DMS 273 (cell line): ENCODE measurements around the gene EFR3B.

Experiments
- DNase-seq: peaks from one replicate; lab custom pipeline; 2025; ENCODE audit not compliant: unreplicated experiment; lab: John Stamatoyannopoulos, UW

The EFR3B gene

DNA sequence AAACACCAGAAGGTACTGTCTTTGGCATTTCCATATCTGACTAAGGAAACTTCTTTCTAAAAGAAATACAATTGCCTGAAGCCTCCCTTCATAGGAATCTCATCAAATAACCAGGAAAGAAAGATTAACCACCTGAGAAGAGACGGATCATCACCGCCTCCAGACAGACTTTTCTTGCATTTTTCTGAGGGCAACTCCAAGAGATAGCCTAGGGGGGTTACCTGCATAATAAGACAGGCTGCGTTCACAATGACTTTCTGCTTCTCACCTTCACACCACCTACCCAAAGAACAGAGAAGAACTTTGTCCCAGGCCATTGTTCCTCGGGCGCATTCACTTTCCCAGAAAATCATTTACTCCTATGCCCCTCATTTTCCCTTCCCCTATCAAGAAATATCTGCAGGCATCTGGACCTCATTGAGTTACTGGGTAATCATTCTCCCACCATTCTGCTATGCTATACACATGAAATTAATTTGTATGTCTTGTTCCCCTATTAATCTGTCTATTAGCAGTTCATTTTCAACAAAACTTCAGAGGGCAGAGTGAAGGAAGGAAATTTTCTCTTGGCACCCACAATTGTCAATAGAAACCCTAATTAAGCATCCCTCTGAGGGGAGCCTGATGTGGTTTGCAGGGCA lies 134.8 kb downstream of the EFR3B start:
- no peak for DNase-seq

- DNase-seq, result no peak
These were observed 135.3 kb downstream of the EFR3B start for GRCh38 chr2:25177211-25177611.

GRCh38 chr2:25178976-25179375 lies 137.1 kb downstream of the EFR3B start:
- no peak for DNase-seq

DNA sequence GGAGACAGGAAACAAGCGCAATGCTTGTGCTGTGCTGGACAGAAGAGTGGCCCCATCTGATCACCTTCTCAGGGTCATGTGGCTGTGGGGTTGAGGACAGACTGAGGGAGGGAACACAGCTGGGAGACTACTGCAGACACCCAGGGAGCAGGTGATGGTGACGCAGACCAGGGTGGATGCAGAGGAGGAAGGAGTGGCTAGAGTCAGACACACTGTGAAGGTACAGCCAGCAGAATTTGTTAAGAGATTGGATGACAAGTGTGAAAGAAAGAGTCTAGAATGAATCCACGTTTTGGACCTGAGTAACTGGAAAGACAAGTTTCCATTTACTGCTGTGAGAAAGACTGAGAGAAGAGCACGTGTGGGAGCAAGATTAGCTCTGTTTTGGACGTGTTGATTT lies 142.4 kb downstream of the EFR3B start:
- no peak for DNase-seq

DNA sequence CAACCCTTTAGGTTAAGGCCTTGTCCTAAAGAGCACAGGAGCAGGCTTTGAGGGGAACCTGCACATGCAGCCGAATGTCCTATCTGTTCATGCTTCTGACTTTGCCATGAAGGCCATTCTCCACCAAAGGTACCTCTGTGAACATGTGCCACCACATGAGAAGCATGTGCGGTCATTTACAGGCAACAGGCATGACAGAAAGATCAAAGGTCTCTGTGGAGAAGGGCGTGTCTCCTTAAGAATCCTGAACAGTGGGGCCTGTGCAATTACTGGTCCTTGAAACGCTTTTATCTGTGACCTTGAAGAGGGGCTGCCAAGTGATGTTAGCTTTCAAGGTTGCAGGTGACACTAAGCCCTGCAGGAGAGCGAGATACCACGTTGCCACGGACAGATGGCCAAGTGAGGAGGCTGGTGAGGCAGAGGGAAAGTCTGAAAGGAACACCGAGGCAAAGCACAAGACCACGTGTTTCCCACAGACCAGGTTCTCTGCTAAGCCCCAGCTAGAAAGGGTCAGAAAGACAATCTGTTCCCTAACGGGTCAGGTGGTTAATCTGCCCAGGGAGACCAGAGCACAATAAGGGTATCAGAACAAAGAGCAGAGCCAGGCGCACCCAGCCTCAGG lies 146.0 kb downstream of the EFR3B start:
- no peak for DNase-seq

- DNase-seq, result no peak
These were observed 146.5 kb downstream of the EFR3B start for GRCh38 chr2:25188405-25188804.

DNA sequence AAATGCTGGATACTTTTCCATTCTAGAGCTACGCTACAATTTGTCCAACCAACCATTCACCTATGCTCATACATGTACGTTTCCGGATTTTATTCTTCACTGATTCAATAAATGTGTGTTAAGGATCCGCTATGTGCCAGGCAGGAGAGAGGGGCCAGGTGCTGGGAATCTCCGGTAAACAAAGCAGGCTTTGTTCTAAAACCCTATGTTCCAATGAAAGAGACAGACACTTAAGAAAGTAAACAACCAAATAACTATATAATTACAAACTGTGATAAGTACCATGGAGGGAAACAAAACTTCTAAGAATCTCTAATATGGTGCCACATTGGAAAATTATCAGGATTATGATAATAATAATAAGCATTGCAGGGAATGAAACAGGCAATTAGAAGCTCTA lies 148.7 kb downstream of the EFR3B start:
- DNase-seq, result no peak

GRCh38 chr2:25194576-25195122 lies 152.8 kb downstream of the EFR3B start:
- DNase-seq, result no peak

DNA sequence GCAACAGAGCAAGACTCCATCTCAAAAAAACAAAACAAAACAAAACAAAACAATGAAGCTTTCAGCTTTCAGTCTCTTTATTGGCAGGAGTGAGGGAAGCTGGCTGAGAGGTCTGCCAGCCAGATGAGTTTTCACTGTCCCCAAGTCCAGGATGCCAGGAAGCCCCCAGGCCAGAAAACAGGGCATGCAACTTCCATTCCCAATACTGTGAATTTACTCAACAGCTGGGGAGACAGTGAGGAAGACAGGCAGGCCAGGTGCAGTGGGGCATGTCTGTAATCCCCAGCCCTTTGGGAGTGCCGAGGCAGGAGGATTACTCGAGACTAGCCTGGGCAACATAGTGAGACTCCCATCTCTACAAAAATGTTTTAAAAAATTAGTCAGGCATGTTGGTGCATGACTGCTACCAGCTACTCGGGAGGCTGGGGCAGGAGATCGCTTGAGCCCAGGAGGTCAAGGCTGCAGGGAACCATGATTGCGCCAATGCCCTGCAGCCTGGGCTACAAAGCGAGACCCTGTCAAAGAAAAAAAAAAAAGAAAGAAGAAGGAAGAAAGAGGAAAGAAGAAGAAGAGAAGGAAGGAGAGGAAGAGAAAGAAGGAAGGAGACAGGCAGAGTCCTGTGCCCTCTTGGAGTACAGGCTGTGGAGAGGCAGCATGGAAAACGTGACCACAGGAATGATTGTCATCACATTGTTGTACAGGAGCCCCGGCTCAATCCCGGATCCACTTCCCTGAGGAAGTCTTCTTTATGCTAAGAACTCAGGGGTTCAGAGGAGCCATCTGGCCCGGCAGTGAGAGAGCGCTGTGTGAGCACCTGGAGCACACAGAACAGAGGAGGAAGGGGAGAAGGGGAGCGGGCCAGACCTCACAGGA lies 155.7 kb downstream of the EFR3B start:
- DNase-seq, result no peak

- DNase-seq, result no peak
These were observed 156.3 kb downstream of the EFR3B start for GRCh38 chr2:25198209-25198525.

GRCh38 chr2:25198576-25198975 lies 156.7 kb downstream of the EFR3B start:
- DNase-seq, result no peak

- DNase-seq, result no peak
These were observed 159.4 kb downstream of the EFR3B start for GRCh38 chr2:25201265-25201664.

- DNase-seq, result no peak
These were observed 159.9 kb downstream of the EFR3B start for GRCh38 chr2:25201794-25202193.

DNA sequence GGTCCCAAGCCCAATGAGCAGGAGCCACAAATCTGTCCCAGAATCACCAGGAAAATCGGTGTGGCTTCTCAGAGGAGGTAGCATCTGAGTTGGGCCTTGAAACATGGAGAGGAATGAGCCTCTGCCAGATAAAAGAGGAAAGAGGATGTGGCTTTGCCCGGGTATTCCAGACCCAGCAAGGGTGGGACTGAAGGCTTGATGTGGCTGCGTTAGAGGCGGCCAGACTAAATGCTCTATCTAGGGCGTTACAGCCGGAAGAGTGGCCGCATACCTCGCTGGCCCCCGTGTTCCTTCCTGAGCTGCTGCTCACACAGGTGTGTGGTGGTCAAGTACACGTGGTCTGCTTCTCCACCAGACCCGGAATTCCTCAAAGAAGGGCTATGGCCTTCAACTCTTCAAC lies 160.4 kb downstream of the EFR3B start:
- no peak for DNase-seq

DNA sequence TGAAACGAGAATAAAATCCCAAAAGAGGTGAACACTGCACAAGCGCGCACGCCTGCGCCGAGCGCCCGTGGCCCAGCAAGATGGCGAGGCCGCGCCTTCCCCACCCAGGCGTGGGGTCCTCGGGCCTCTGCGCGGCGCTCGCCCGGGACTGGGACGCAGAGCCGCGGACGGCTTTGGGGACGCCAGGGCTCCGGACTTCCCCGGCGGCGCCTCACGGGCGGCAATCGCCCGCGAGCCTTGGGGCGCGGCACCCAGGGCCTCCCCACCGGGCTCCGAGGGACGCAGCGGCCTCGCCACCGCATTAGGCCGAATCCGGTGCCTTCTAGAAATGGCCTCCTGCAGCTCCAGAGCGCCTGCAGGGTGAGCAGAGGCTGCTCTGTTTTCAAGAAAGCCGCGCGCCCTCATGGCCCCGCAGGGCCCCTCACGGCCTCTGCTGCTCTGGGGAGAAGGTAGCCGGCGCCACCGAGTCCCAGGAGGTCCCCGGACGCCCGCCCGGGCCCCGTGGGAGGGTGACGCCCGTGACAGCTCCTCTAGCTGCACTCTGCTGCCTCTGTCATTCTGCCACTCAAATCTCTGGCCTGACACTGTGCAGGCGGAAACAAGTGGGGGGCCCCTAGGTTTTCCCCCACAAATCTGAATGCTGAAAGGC lies 162.4 kb downstream of the EFR3B start:
- no peak for DNase-seq

- DNase-seq, result no peak
These were observed 165.2 kb downstream of the EFR3B start for GRCh38 chr2:25207078-25207545.
